ENCODE results near the gene RNASE4. TPM values are rescaled to one million over a fixed set of nuclear protein-coding genes. Genes with fewer than 3 reads are reported as not detected.

Gene RNASE4
- total and polyA plus RNA-seq, 10 of the 15 experiments (the other 5 are each of a cell fraction or from before 2014, with no cell fraction given) = 0.87 to 2.6 (median 1.3) TPM

DNA sequence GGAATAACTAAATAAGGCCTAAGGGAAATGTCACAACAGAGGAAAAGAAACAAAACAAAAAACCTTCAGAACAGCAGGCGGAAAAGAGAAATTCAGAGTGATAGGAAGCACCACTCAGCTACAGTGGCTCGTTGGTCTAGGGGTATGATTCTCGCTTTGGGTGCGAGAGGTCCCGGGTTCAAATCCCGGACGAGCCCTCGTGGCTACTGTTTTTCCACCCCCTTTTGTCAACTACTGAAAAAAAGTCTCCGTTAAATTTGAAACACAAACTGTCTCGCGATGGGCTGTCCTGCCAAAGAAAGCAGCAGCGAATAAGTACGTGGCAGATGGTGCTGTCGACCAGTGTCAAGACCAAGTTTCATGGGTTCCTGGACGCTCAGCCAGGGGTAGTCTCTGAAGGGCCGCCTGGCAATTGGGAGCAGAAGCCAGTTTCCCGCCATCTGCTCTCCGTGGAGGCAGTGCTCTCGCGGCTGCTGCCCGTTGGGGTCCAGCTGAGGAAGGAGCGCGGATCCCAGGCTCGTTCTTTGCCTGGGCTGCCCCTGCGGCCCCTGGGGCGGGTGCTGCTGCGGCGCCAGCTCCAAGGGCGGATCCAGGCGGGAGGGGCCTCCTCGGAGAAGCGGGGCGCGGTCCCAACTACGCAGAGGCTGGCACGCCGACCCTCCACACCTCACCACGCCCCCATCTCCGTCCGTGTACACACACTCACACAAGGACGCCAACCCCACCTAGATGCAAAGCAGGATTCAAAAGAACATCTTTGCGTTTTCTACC, at the start of gene RNASE4 (continued):
- TF ChIP-seq ZNF274 (IDR thresholded peaks at IDR 0.05; ENCODE audit: insufficient read depth, insufficient read length) = no peak
- TF ChIP-seq KDM1A (IDR thresholded peaks at IDR 0.05; ENCODE audit: borderline replicate concordance) = no peak
- TF ChIP-seq, protein P1, sequence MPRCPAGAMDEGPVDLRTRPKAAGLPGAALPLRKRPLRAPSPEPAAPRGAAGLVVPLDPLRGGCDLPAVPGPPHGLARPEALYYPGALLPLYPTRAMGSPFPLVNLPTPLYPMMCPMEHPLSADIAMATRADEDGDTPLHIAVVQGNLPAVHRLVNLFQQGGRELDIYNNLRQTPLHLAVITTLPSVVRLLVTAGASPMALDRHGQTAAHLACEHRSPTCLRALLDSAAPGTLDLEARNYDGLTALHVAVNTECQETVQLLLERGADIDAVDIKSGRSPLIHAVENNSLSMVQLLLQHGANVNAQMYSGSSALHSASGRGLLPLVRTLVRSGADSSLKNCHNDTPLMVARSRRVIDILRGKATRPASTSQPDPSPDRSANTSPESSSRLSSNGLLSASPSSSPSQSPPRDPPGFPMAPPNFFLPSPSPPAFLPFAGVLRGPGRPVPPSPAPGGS (IDR thresholded peaks at IDR 0.05; ENCODE audit: borderline replicate concordance, insufficient read depth, low read depth, low read length, poor library complexity, severe bottlenecking) = no peak
- no peak for TF ChIP-seq WRNIP1 (IDR thresholded peaks at IDR 0.05; ENCODE audit: borderline replicate concordance, low read depth, low read length)
- 0 out of 2 replicates have a peak, but pooled peaks have one; percentile 25 for TF ChIP-seq RCOR1 (conservative IDR thresholded peaks at IDR 0.05; ENCODE audit: low read depth, low read length)
- TF ChIP-seq HDGF (IDR thresholded peaks at IDR 0.05) = no peak
- no peak for TF ChIP-seq NFYA (IDR thresholded peaks at IDR 0.05; ENCODE audit: borderline replicate concordance, low read depth, low read length)
- no peak for TF ChIP-seq HDAC6 (IDR thresholded peaks at IDR 0.05; ENCODE audit: unreplicated experiment)
- TF ChIP-seq JUND (IDR thresholded peaks at IDR 0.05; ENCODE audit: low read depth, low read length) = no peak
- no peak for TF ChIP-seq PAX5 (IDR thresholded peaks at IDR 0.05; ENCODE audit: borderline replicate concordance, low read depth, low read length)
- TF ChIP-seq RFX5 (IDR thresholded peaks at IDR 0.05; ENCODE audit: low read depth, low read length) = no peak
- TF ChIP-seq FOS (IDR thresholded peaks at IDR 0.05; ENCODE audit: borderline replicate concordance, extremely low read depth, insufficient read length) = no peak
- TF ChIP-seq FOXK2 (IDR thresholded peaks at IDR 0.05) = peak; percentile 60
- TF ChIP-seq NFIC (IDR thresholded peaks at IDR 0.05; ENCODE audit: low read depth, low read length) = no peak; the same call in 1 of the 2 replicates
- TF ChIP-seq, protein P2, sequence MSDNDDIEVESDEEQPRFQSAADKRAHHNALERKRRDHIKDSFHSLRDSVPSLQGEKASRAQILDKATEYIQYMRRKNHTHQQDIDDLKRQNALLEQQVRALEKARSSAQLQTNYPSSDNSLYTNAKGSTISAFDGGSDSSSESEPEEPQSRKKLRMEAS (IDR thresholded peaks at IDR 0.05; ENCODE audit: low read depth, low read length) = 0 out of 2 replicates have a peak, but pooled peaks have one; percentile 11
- 0 out of 2 replicates have a peak, but pooled peaks have one; percentile 28 for TF ChIP-seq ZNF384 (IDR thresholded peaks at IDR 0.05; ENCODE audit: borderline replicate concordance, low read depth, low read length)
- TF ChIP-seq CREM (IDR thresholded peaks at IDR 0.05; ENCODE audit: low read depth) = no peak
- TF ChIP-seq ZNF24 (IDR thresholded peaks at IDR 0.05) = peak; percentile 100
- TF ChIP-seq MTA2 (IDR thresholded peaks at IDR 0.05; ENCODE audit: low read depth) = no peak
- TF ChIP-seq STAT1 (conservative IDR thresholded peaks at IDR 0.05) = no peak
- TF ChIP-seq ZNF217 (IDR thresholded peaks at IDR 0.05) = peak; percentile 68; the same call in 1 of the 2 replicates
- 0 out of 2 replicates have a peak, but pooled peaks have one; percentile 5 for TF ChIP-seq EED (IDR thresholded peaks at IDR 0.05; ENCODE audit: low read depth)
- peak; percentile 92; the same call in 1 of the 2 replicates for TF ChIP-seq RB1 (IDR thresholded peaks at IDR 0.05; ENCODE audit: borderline replicate concordance)
- 0 out of 2 replicates have a peak, but pooled peaks have one; percentile 11 for TF ChIP-seq ATF7 (IDR thresholded peaks at IDR 0.05; ENCODE audit: low read depth)
- TF ChIP-seq, protein P3, sequence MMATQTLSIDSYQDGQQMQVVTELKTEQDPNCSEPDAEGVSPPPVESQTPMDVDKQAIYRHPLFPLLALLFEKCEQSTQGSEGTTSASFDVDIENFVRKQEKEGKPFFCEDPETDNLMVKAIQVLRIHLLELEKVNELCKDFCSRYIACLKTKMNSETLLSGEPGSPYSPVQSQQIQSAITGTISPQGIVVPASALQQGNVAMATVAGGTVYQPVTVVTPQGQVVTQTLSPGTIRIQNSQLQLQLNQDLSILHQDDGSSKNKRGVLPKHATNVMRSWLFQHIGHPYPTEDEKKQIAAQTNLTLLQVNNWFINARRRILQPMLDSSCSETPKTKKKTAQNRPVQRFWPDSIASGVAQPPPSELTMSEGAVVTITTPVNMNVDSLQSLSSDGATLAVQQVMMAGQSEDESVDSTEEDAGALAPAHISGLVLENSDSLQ (IDR thresholded peaks at IDR 0.05) = no peak
- TF ChIP-seq YBX1 (IDR thresholded peaks at IDR 0.05) = no peak
- TF ChIP-seq, protein P4, sequence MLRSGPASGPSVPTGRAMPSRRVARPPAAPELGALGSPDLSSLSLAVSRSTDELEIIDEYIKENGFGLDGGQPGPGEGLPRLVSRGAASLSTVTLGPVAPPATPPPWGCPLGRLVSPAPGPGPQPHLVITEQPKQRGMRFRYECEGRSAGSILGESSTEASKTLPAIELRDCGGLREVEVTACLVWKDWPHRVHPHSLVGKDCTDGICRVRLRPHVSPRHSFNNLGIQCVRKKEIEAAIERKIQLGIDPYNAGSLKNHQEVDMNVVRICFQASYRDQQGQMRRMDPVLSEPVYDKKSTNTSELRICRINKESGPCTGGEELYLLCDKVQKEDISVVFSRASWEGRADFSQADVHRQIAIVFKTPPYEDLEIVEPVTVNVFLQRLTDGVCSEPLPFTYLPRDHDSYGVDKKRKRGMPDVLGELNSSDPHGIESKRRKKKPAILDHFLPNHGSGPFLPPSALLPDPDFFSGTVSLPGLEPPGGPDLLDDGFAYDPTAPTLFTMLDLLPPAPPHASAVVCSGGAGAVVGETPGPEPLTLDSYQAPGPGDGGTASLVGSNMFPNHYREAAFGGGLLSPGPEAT (IDR thresholded peaks at IDR 0.05; ENCODE audit: low read depth) = no peak
- TF ChIP-seq SRF (IDR thresholded peaks at IDR 0.05; ENCODE audit: low read depth in 2 of 2, low read length in 2 of 2) = no peak
- TF ChIP-seq SPI1 (IDR thresholded peaks at IDR 0.05; ENCODE audit: borderline replicate concordance, insufficient read depth, low read depth, low read length) = no peak

All from GM12878 (cell line).